Measurements from ENCODE around the gene MERTK. TPM values are rescaled to one million over a fixed set of nuclear protein-coding genes. Genes with fewer than 3 reads are reported as not detected.
"Not testable (repeated sequence)": the region's sequence is repeated elsewhere in the genome, so short reads cannot be mapped to it uniquely, and the experiment has no call there.

Gene MERTK
- total and polyA plus RNA-seq, 9 donors: 8.3 to 21.9 (median 13.7) TPM

GRCh38 chr2:112032689-112033465 is 134.5 kb downstream of the MERTK start:
- peak overlapping the region in 1 of 2 donors; percentile 51 for H3K27ac ChIP-seq
- WGBS, 3 donors: 24 to 40% (median 33%) methylated on average over 4 of the region's 4 CpGs
- H3K27me3 ChIP-seq: no peaks in the 10 kb centered on the region
- no peak for TF ChIP-seq CTCF (IDR thresholded peaks at IDR 0.05)
- no peak for TF ChIP-seq POLR2A (IDR thresholded peaks at IDR 0.05)
- no peak for TF ChIP-seq EP300 (IDR thresholded peaks at IDR 0.05)
- intact Hi-C loops (cut with DNase I): loop anchor here in 2 of 4 donors (5.0 kb wide), 2 partner anchors 131 to 136 kb away; partner anchors contain the start of gene MERTK (in 1 of the 2)
- peak in 4 of 5 donors; percentile 33 to 56 (median 43) for DNase-seq
- no peak overlapping the region for H3K4me3 ChIP-seq
- peaks cover 10% of the 10 kb centered on the region for H3K4me1 ChIP-seq (ENCODE audit: insufficient read depth)
- no peaks in the 10 kb centered on the region for H3K9me3 ChIP-seq
- no peaks in the 10 kb centered on the region for H3K36me3 ChIP-seq

GRCh38 chr2:112033600-112033999 is 135.2 kb downstream of the MERTK start:
- intact Hi-C loops (cut with DNase I): loop anchor here in 2 of 4 donors (5.0 kb wide), 2 partner anchors 131 to 136 kb away; partner anchors contain the start of gene MERTK (in 1 of the 2)
- H3K27me3 ChIP-seq: no peaks in the 10 kb centered on the region
- H3K4me3 ChIP-seq: no peak overlapping the region
- WGBS, 3 donors: 9 to 19% (median 12%) methylated on average over 1 of the region's 1 CpG
- TF ChIP-seq POLR2A (IDR thresholded peaks at IDR 0.05): no peak
- no peak for TF ChIP-seq EP300 (IDR thresholded peaks at IDR 0.05)
- no peak for TF ChIP-seq CTCF (IDR thresholded peaks at IDR 0.05)
- H3K9me3 ChIP-seq: no peaks in the 10 kb centered on the region
- no peak overlapping the region for H3K27ac ChIP-seq
- DNase-seq: peak in 1 of 5 donors; percentile 26
- H3K4me1 ChIP-seq (ENCODE audit: insufficient read depth): peaks cover 10% of the 10 kb centered on the region
- H3K36me3 ChIP-seq: no peaks in the 10 kb centered on the region

GRCh38 chr2:112034924-112035323 is 136.5 kb downstream of the MERTK start:
- Histone ChIP-seq H3K4me1 (ENCODE audit: insufficient read depth) (peaks cover 10% of the 10 kb centered on the region), H3K36me3 (no peaks in the 10 kb centered on the region), H3K9me3 (no peaks in the 10 kb centered on the region), H3K27me3 (no peaks in the 10 kb centered on the region), H3K4me3 (no peak overlapping the region), H3K27ac (no peak overlapping the region)
- no peak for DNase-seq
- WGBS, 3 donors: 58 to 89% (median 68%) methylated on average over 3 of the region's 3 CpGs
- no peak for TF ChIP-seq CTCF (IDR thresholded peaks at IDR 0.05)
- TF ChIP-seq EP300 (IDR thresholded peaks at IDR 0.05): no peak
- TF ChIP-seq POLR2A (IDR thresholded peaks at IDR 0.05): no peak
- intact Hi-C loops (cut with DNase I): loop anchor here in 2 of 4 donors (5.0 kb wide), 2 partner anchors 133 to 138 kb away; partner anchors contain the start of gene MERTK (in 1 of the 2)

GRCh38 chr2:112035786-112036185 is 137.4 kb downstream of the MERTK start:
- no peak overlapping the region for H3K27ac ChIP-seq
- H3K4me3 ChIP-seq: no peak overlapping the region
- H3K4me1 ChIP-seq (ENCODE audit: insufficient read depth): peaks cover 10% of the 10 kb centered on the region
- intact Hi-C loops (cut with DNase I): no loop called here
- no peak for DNase-seq
- no peaks in the 10 kb centered on the region for H3K27me3 ChIP-seq
- TF ChIP-seq EP300 (IDR thresholded peaks at IDR 0.05): no peak
- 81 to 90% (median 87%) methylated on average over 1 of the region's 1 CpG for WGBS, 3 donors
- no peaks in the 10 kb centered on the region for H3K9me3 ChIP-seq
- no peaks in the 10 kb centered on the region for H3K36me3 ChIP-seq

GRCh38 chr2:112039556-112039955 is 141.1 kb downstream of the MERTK start:
- H3K4me1 ChIP-seq (ENCODE audit: insufficient read depth); H3K27ac ChIP-seq; H3K36me3 ChIP-seq; H3K9me3 ChIP-seq; DNase-seq; H3K4me3 ChIP-seq; intact Hi-C loops (cut with DNase I); H3K27me3 ChIP-seq: not testable (repeated sequence)
- WGBS, 3 donors: 87 to 92% (median 88%) methylated on average over 12 of the region's 12 CpGs

- H3K9me3 ChIP-seq; H3K27ac ChIP-seq; H3K4me1 ChIP-seq (ENCODE audit: insufficient read depth); intact Hi-C loops (cut with DNase I); DNase-seq; H3K36me3 ChIP-seq; H3K27me3 ChIP-seq; H3K4me3 ChIP-seq: not testable (repeated sequence)
- 85 to 94% (median 88%) methylated on average over 2 of the region's 2 CpGs for WGBS, 3 donors
These were observed 141.7 kb downstream of the MERTK start for GRCh38 chr2:112040066-112040465.

- WGBS, 3 donors: 63 to 76% (median 64%) methylated on average over 6 of the region's 6 CpGs
- DNase-seq; H3K36me3 ChIP-seq; H3K4me3 ChIP-seq; H3K27ac ChIP-seq; H3K9me3 ChIP-seq; H3K27me3 ChIP-seq; intact Hi-C loops (cut with DNase I); H3K4me1 ChIP-seq (ENCODE audit: insufficient read depth): not testable (repeated sequence)
These were observed 143.1 kb downstream of the MERTK start for GRCh38 chr2:112041460-112041859.

Data from ovary (tissue), 9 donors.